Mucosa of rectum (tissue), 2 donors: Measurements from ENCODE around the gene ARTN.

Experiments used
- H3K27ac ChIP-seq, 2 donors: one replicate each; pipeline ENCODE4 v1.7.0; 2013; ENCODE audit warnings: inconsistent platforms in 2 of 2, low read depth in 2 of 2, low read length in 2 of 2
- H3K27me3 ChIP-seq, 2 donors: one replicate each; pipeline ENCODE4 v1.7.0; 2013; ENCODE audit warnings: low read length in 2 of 2; ENCODE audit not compliant: control insufficient read depth in 2 of 2, insufficient read depth in 2 of 2
- H3K36me3 ChIP-seq, 2 donors: one replicate each; pipeline ENCODE4 v1.7.0; 2013; ENCODE audit warnings: low read length in 2 of 2; ENCODE audit not compliant: control insufficient read depth in 2 of 2, insufficient read depth in 2 of 2
- H3K4me1 ChIP-seq, 2 donors: one replicate each; pipeline ENCODE4 v1.7.0; 2013; ENCODE audit warnings: low read length in 2 of 2, mild to moderate bottlenecking in 1 of 2; ENCODE audit not compliant: control insufficient read depth in 2 of 2, insufficient read depth in 2 of 2
- H3K4me3 ChIP-seq, 2 donors: one replicate each; pipeline ENCODE4 v1.7.0; 2013; ENCODE audit warnings: low read length in 2 of 2
- H3K9ac ChIP-seq, 2 donors: one replicate each; pipeline ENCODE4 v1.7.0; 2013; ENCODE audit warnings: low read length in 2 of 2, low read depth in 1 of 2, mild to moderate bottlenecking in 1 of 2
- H3K9me3 ChIP-seq, 2 donors: one replicate each; pipeline ENCODE4 v1.7.0; 2013; ENCODE audit warnings: low read length in 2 of 2; ENCODE audit not compliant: control insufficient read depth in 2 of 2
- donor health status: healthy.
- donor health status: Normal muscosa, but diverticular disease.

ARTN gene

GRCh38 chr1:43978264-43978550 lies 44.6 kb downstream of the ARTN start:
- H3K36me3 ChIP-seq = peaks cover 20% of the 10 kb centered on the region in 2 donors
- no peaks in the 10 kb centered on the region for H3K27me3 ChIP-seq
- H3K4me3 ChIP-seq = peak overlapping the region; percentile 65 to 71
- peaks cover 56 to 60% of the 10 kb centered on the region in 2 donors for H3K4me1 ChIP-seq
- H3K9me3 ChIP-seq = no peaks in the 10 kb centered on the region
- H3K9ac ChIP-seq = peak overlapping the region in 1 of 2 donors; percentile 71
- no peak overlapping the region for H3K27ac ChIP-seq

GRCh38 chr1:43978551-43979260 lies 45.1 kb downstream of the ARTN start, which contains the start of gene B4GALT2:
Gene B4GALT2 (plus strand): TSS chr1:43979210. CDS start chr1:43981161, 1,951 bp downstream.
- H3K9ac ChIP-seq = peak within 1 kb of the TSS; percentile 49 to 71
- no peaks in the 10 kb centered on the region for H3K9me3 ChIP-seq
- peak within 1 kb of the TSS; percentile 65 to 71 for H3K4me3 ChIP-seq
- peaks cover 56 to 57% of the 10 kb centered on the region in 2 donors for H3K4me1 ChIP-seq
- H3K27ac ChIP-seq = peak within 1 kb of the TSS; percentile 57 to 60
- H3K27me3 ChIP-seq = no peaks in the 10 kb centered on the region
- peaks cover 20% of the 10 kb centered on the region in 2 donors for H3K36me3 ChIP-seq

- peak overlapping the region; percentile 57 to 60 for H3K27ac ChIP-seq
- H3K36me3 ChIP-seq = peaks cover 20% of the 10 kb centered on the region in 2 donors
- H3K27me3 ChIP-seq = no peaks in the 10 kb centered on the region
- H3K4me3 ChIP-seq = peak overlapping the region in 1 of 2 donors; percentile 65
- H3K9me3 ChIP-seq = no peaks in the 10 kb centered on the region
- peaks cover 51 to 52% of the 10 kb centered on the region in 2 donors for H3K4me1 ChIP-seq
- peak overlapping the region in 1 of 2 donors; percentile 21 for H3K9ac ChIP-seq
Observed at GRCh38 chr1:43979261-43979527, 45.6 kb downstream of the ARTN start.

GRCh38 chr1:43979528-43980254 lies 46.1 kb downstream of the ARTN start:
- Histone ChIP-seq H3K9me3 (no peaks in the 10 kb centered on the region), H3K27ac (peak overlapping the region; percentile 57 to 60), H3K36me3 (peaks cover 20 to 22% of the 10 kb centered on the region in 2 donors), H3K4me1 (peaks cover 50 to 51% of the 10 kb centered on the region in 2 donors), H3K9ac (peak overlapping the region; percentile 14 to 21), H3K4me3 (peak overlapping the region; percentile 49 to 69), H3K27me3 (no peaks in the 10 kb centered on the region)

- H3K27ac ChIP-seq = peak overlapping the region; percentile 57 to 60
- H3K4me1 ChIP-seq = peaks cover 48 to 50% of the 10 kb centered on the region in 2 donors
- H3K9ac ChIP-seq = peak overlapping the region in 1 of 2 donors; percentile 14
- no peaks in the 10 kb centered on the region for H3K9me3 ChIP-seq
- H3K4me3 ChIP-seq = peak overlapping the region; percentile 49 to 69
- no peaks in the 10 kb centered on the region for H3K27me3 ChIP-seq
- H3K36me3 ChIP-seq = peaks cover 20 to 23% of the 10 kb centered on the region in 2 donors
Observed at GRCh38 chr1:43980255-43981134, 46.9 kb downstream of the ARTN start.

- Histone ChIP-seq H3K27ac (peak overlapping the region; percentile 57 to 60), H3K36me3 (peaks cover 20 to 22% of the 10 kb centered on the region in 2 donors), H3K27me3 (no peaks in the 10 kb centered on the region), H3K9me3 (no peaks in the 10 kb centered on the region), H3K4me1 (peaks cover 42 to 44% of the 10 kb centered on the region in 2 donors), H3K4me3 (peak overlapping the region in 1 of 2 donors; percentile 69), H3K9ac (peak overlapping the region in 1 of 2 donors; percentile 14)
Observed at GRCh38 chr1:43981135-43981491, 47.5 kb downstream of the ARTN start.

- Histone ChIP-seq H3K27ac (peak overlapping the region; percentile 6 to 60), H3K9ac (peak overlapping the region in 1 of 2 donors; percentile 14), H3K4me1 (peaks cover 38 to 41% of the 10 kb centered on the region in 2 donors), H3K36me3 (peaks cover 16 to 17% of the 10 kb centered on the region in 2 donors), H3K4me3 (no peak overlapping the region), H3K9me3 (no peaks in the 10 kb centered on the region), H3K27me3 (no peaks in the 10 kb centered on the region)
Observed at GRCh38 chr1:43981636-43982035, 48.0 kb downstream of the ARTN start.

- Histone ChIP-seq H3K4me1 (peaks cover 37 to 42% of the 10 kb centered on the region in 2 donors), H3K9ac (no peak overlapping the region), H3K36me3 (peaks cover 11 to 13% of the 10 kb centered on the region in 2 donors), H3K27ac (no peak overlapping the region), H3K4me3 (no peak overlapping the region), H3K27me3 (no peaks in the 10 kb centered on the region), H3K9me3 (no peaks in the 10 kb centered on the region)
Observed at GRCh38 chr1:43982241-43982640, 48.6 kb downstream of the ARTN start.

- H3K27ac ChIP-seq = no peak overlapping the region
- no peaks in the 10 kb centered on the region for H3K27me3 ChIP-seq
- no peak overlapping the region for H3K4me3 ChIP-seq
- H3K36me3 ChIP-seq = peaks cover 6 to 7% of the 10 kb centered on the region in 2 donors
- no peaks in the 10 kb centered on the region for H3K9me3 ChIP-seq
- H3K4me1 ChIP-seq = peaks cover 34 to 41% of the 10 kb centered on the region in 2 donors
- H3K9ac ChIP-seq = no peak overlapping the region
Observed at GRCh38 chr1:43982808-43983207, 49.2 kb downstream of the ARTN start.
